GM12878 (cell line): ENCODE measurements around the gene PROCA1.

ENCODE experiments used
- CBX3 ChIP-seq: fragments of 200-600 bp; sonication (generic); IDR thresholded peaks from 2 replicates; pipeline ENCODE4 v1.6.1; 2016; ENCODE audit warnings: low read depth, borderline replicate concordance
- CREB1 ChIP-seq: IDR thresholded peaks from 2 replicates; pipeline ENCODE4 v1.6.1; 2012; ENCODE audit warnings: low read depth, mild to moderate bottlenecking, inconsistent platforms
- CTCF ChIP-seq, 3 experiments: IDR thresholded peaks in 2 of 3; conservative IDR thresholded peaks in 1 of 3; 2 replicates each; pipeline ENCODE4 v1.5.1; 2011; ENCODE audit warnings: low read depth in 3 of 3, low read length in 3 of 3, mild to moderate bottlenecking in 3 of 3, control low read depth in 2 of 3, moderate library complexity in 2 of 3, inconsistent platforms in 1 of 3, mixed read lengths in 1 of 3; ENCODE audit not compliant: control insufficient read depth in 2 of 3, insufficient read depth in 1 of 3; ENCODE audit errors: extremely low read depth in 1 of 3
- EZH2 ChIP-seq: IDR thresholded peaks from 2 replicates; pipeline ENCODE4 v1.6.1; 2012; ENCODE audit warnings: low read depth, mild to moderate bottlenecking, control low read depth, inconsistent platforms, low read length, borderline replicate concordance; ENCODE audit not compliant: control insufficient read depth
- MTA3 ChIP-seq: IDR thresholded peaks from 2 replicates; pipeline ENCODE4 v1.6.1; 2012; ENCODE audit warnings: low read length, inconsistent platforms, borderline replicate concordance
- NR2C1 ChIP-seq: fragments of 450-650 bp; IDR thresholded peaks from 2 replicates; pipeline ENCODE4 v1.6.1; 2017; ENCODE audit warnings: antibody characterized with exemption, mild to moderate bottlenecking, moderate library complexity
- NR2C2 ChIP-seq: IDR thresholded peaks from 2 replicates; pipeline ENCODE4 v1.6.1; 2011; ENCODE audit warnings: borderline replicate concordance, low read depth; ENCODE audit not compliant: control insufficient read depth, insufficient read length
- POLR2A ChIP-seq: IDR thresholded peaks from 2 replicates; pipeline ENCODE4 v1.6.1; 2011; ENCODE audit warnings: low read depth, mild to moderate bottlenecking, low read length
- POLR2AphosphoS5 ChIP-seq: IDR thresholded peaks from 2 replicates; pipeline ENCODE4 v1.6.1; 2011; ENCODE audit warnings: mild to moderate bottlenecking, low read length, inconsistent platforms
- RAD21 ChIP-seq: IDR thresholded peaks from 2 replicates; pipeline ENCODE4 v1.6.1; 2011; ENCODE audit warnings: mild to moderate bottlenecking, low read depth, low read length, moderate library complexity; ENCODE audit not compliant: insufficient read depth
- TAF1 ChIP-seq: IDR thresholded peaks from 2 replicates; pipeline ENCODE4 v1.6.1; 2011; ENCODE audit warnings: mild to moderate bottlenecking, low read depth, low read length, borderline replicate concordance
- TCF7 ChIP-seq: IDR thresholded peaks from 2 replicates; pipeline ENCODE4 v1.6.1; 2014; ENCODE audit warnings: antibody characterized with exemption, borderline replicate concordance
- ZNF274 ChIP-seq: IDR thresholded peaks from one replicate; pipeline ENCODE4 v1.8.0; 2011; ENCODE audit not compliant: insufficient read length, insufficient read depth
- TF ChIP-seq, protein P1 (sequence below): IDR thresholded peaks from 2 replicates; pipeline ENCODE4 v1.6.1; 2012; ENCODE audit warnings: mild to moderate bottlenecking, low read depth, low read length

DNA sequence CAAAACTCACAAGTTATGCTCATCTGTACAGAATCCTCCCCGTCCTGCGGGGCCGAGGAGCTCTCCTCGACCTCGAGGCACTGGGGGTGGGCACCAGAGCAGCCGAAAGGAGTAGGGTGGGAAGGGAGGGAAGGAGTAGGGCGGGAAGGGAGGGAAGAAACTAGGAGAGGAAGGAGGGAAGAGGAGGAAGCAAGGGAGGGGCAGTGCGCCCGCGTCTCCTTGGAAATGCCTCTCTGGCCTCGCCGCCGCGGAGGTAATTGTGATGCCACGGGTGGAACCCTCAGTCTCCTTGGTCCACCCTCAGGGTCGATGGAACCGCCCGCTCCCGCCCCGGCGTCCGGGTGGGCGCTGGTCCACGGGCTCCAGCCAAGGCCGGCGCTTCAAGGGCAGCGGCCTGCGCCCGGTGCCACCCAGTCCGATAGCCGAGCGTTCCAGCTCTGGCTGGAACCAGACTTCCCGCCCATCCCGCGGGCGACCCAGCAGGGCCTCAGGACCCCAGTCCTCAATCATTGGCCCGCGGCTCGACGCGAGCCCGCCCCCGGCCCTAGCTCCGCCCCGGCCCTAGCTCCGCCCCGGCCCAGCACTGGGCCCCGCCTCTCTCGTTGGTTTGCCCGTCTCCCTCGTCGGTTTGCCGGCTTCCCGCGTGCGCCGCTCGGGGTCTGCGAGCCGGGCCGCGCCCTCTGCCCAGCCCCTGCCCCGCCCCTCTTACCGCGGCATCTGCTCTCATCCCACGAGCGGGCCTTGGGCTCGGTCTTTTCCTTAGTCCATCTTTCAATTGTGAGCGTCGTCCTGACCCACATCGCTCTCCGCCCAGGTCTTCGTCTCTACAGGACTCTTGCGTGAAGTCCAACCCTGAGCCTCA, 596 bp downstream of the PROCA1 start:
- TF ChIP-seq POLR2A = peak; percentile 62; the same call in 1 of the 2 replicates
- TF ChIP-seq MTA3 = no peak
- TF ChIP-seq ZNF274 = no peak
- TF ChIP-seq RAD21 = no peak
- TF ChIP-seq CTCF (IDR thresholded peaks at IDR 0.05 in 2 of 3, conservative IDR thresholded peaks at IDR 0.05 in 1 of 3; ENCODE audit: control insufficient read depth in 2 of 3, extremely low read depth in 1 of 3, insufficient read depth in 1 of 3, low read depth in 3 of 3, low read length in 3 of 3) = no peak
- no peak for TF ChIP-seq TAF1
- TF ChIP-seq CREB1 = no peak
- peak; percentile 59 for TF ChIP-seq POLR2AphosphoS5
- no peak for TF ChIP-seq EZH2
- no peak for TF ChIP-seq NR2C1
- no peak for TF ChIP-seq NR2C2
- TF ChIP-seq TCF7 = no peak
- TF ChIP-seq, protein P1, sequence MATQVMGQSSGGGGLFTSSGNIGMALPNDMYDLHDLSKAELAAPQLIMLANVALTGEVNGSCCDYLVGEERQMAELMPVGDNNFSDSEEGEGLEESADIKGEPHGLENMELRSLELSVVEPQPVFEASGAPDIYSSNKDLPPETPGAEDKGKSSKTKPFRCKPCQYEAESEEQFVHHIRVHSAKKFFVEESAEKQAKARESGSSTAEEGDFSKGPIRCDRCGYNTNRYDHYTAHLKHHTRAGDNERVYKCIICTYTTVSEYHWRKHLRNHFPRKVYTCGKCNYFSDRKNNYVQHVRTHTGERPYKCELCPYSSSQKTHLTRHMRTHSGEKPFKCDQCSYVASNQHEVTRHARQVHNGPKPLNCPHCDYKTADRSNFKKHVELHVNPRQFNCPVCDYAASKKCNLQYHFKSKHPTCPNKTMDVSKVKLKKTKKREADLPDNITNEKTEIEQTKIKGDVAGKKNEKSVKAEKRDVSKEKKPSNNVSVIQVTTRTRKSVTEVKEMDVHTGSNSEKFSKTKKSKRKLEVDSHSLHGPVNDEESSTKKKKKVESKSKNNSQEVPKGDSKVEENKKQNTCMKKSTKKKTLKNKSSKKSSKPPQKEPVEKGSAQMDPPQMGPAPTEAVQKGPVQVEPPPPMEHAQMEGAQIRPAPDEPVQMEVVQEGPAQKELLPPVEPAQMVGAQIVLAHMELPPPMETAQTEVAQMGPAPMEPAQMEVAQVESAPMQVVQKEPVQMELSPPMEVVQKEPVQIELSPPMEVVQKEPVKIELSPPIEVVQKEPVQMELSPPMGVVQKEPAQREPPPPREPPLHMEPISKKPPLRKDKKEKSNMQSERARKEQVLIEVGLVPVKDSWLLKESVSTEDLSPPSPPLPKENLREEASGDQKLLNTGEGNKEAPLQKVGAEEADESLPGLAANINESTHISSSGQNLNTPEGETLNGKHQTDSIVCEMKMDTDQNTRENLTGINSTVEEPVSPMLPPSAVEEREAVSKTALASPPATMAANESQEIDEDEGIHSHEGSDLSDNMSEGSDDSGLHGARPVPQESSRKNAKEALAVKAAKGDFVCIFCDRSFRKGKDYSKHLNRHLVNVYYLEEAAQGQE = no peak
- no peak for TF ChIP-seq CBX3
